GM10248 (cell line): ENCODE results near the gene ZNF174.

Source experiments
- CTCF ChIA-PET: fragments of 300-600 bp; sonication (Branson Sonifier 250); formaldehyde crosslinking; extraction: SDS; loops from one replicate; lab custom pipeline; 2021; ENCODE audit warnings: antibody characterized with exemption; lab: Yijun Ruan, JAX
- POLR2A ChIA-PET: fragments of 350-650 bp; sonication (Branson Sonifier 250); formaldehyde crosslinking; extraction: SDS; loops from one replicate; lab custom pipeline; 2020; ENCODE audit warnings: antibody characterized with exemption; lab: Yijun Ruan, JAX
- DNase-seq: peaks from one replicate; pipeline ENCODE4 v3.0.0; 2012; ENCODE audit errors: extremely low spot score
- CTCF ChIP-seq: IDR thresholded peaks from 2 replicates; pipeline ENCODE4 v1.5.1; 2012; ENCODE audit warnings: mild to moderate bottlenecking, low read depth; ENCODE audit errors: extremely low read depth, missing control alignments, control extremely low read depth

ZNF174 gene

GRCh38 chr16:3454631-3455147, 53.7 kb downstream of the ZNF174 start:
- ChIA-PET CTCF (interaction anchor here (1.0 to 1.9 kb wide), 2 partner anchors 11 to 171 kb away, joined by 3 to 6 read pairs; partner anchors contain the start of genes NAA60 and ZNF597), POLR2A (no interaction called here)
- DNase-seq = no peak
- no peak for TF ChIP-seq CTCF

GRCh38 chr16:3457434-3458252, 56.6 kb downstream of the ZNF174 start:
- POLR2A ChIA-PET = interaction anchor here (0.5 to 1.2 kb wide), 2 partner anchors 14 to 15 kb away, joined by 3 to 13 read pairs; partner anchors contain the start of genes NAA60 and ZNF597
- DNase-seq = peak; percentile 99
- CTCF ChIA-PET = interaction anchor here (1.0 to 1.8 kb wide), 5 partner anchors 10 to 161 kb away, joined by 3 to 5 read pairs (median 4); partner anchors contain the start of genes NAA60, ZNF174, ZNF597 and ZSCAN32
- peak; percentile 60 for TF ChIP-seq CTCF

- no peak for DNase-seq
- TF ChIP-seq CTCF = no peak
- POLR2A ChIA-PET = no interaction called here
- CTCF ChIA-PET = no interaction called here
Observed at GRCh38 chr16:3458278-3458851, 57.4 kb downstream of the ZNF174 start.

GRCh38 chr16:3458852-3459361, 57.9 kb downstream of the ZNF174 start:
- peak; percentile 62 for DNase-seq
- ChIA-PET POLR2A (no interaction called here), CTCF (no interaction called here)
- TF ChIP-seq CTCF = no peak
